Endometrium (tissue), 2 donors: ENCODE results near the gene PIGS.
"Not testable (repeated sequence)": the region's sequence is repeated elsewhere in the genome, so short reads cannot be mapped to it uniquely, and the experiment has no call there.

Source experiments
- FAIRE-seq: peaks from 2 replicates; lab custom pipeline; 2012; peaks lifted over from hg19 to GRCh38; lab: Jason Lieb, UNC
- donor health status: control.
- donor health status: control.

Gene PIGS

DNA sequence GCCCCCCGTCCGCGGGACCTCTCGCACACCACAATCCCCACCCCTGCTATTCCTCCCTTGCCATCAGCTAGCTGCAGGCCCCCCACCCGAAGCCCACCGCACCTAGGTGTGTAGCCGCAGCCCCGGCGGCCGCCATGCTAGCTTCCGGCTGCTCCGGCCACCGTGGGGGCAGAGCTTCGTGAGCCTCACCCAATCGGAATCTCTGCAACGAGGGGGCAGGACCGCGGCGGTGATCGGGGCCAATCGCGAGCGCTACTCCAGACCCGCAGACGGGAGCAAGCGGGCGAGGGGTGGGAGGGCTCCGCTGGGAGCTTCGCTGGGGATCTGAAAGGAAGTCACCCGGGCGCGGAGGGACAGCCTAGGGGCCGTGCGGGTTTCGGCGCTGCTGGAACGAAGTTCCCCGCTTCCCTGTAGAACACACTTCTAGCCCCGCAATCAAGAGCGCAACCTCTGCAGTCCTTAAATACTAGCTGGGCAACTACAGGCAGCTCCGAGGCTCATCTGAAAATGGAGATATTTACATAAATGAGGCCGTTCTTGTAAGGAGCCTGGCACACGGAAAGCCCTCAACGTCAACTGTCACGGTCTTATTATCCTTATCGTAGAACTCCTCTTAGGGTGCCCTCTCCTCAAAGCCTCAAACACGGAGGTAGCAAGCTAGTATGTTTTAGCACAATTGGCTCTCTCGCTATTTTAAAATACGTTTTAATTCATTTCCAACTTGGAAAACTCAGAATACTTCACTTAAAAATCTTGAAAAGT lies at the start of gene PIGS:
Gene PIGS, minus strand, starts transcription at position 164 of the 762 bp plus-strand sequence. Its CDS starts 28 bp downstream, at position 136.
- no peak for FAIRE-seq

DNA sequence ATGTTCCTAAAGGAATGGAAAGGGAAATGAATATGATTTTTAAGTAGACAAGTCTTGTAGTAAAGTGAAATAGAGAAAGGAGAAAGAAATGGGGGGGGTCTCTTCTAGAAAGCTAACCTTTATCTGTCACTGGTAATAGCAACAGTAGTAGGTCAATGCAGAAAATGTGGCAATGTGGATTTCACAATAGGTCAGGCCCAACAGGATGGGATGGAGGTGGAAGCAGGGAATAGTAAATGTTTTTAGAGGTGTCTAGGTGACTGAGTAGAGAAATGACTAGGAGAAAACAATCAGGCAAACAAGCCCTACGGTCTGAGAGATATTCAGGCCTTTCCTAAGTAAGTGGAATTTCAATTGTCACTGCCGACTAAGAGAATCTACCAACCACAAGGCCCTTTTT lies 48.7 kb upstream of the PIGS start:
- FAIRE-seq: no peak

DNA sequence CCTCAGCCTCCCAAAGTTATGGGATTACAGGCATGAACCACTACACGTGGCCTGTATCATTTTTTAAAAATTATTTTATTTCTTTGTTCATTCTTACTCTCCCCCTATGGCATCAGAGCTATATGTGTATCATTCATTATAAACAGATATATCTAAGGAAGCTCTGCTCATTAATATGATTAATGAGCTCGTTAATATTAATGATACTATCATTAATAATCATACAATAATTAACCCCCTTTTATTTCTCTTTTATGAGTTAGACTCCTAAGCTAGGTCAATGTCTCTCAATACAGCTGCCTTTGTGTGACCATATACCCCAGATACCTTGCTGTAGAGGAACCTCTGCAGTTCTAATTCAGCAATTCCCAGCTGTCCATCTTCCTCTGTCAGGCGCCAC lies 47.1 kb upstream of the PIGS start:
- no peak for FAIRE-seq

DNA sequence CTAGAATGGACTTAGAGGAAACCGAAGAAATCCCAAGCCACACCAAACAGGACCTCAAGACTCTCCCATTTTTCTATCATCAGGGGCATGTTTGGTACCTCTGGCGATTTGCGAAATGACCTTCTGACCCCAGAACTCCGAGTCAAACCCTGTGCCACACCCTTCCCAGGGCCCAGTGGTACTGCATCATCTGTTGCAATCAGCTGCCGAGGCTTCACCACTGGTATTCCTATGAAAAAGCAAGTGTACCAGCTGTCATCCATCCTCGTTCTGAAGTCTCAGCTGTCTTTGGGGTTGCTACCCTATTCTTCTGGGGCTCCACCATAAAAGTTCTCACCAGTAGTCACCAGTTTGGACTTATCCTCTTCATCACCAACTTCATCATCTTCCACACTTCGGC lies 45.0 kb upstream of the PIGS start:
- no peak for FAIRE-seq

DNA sequence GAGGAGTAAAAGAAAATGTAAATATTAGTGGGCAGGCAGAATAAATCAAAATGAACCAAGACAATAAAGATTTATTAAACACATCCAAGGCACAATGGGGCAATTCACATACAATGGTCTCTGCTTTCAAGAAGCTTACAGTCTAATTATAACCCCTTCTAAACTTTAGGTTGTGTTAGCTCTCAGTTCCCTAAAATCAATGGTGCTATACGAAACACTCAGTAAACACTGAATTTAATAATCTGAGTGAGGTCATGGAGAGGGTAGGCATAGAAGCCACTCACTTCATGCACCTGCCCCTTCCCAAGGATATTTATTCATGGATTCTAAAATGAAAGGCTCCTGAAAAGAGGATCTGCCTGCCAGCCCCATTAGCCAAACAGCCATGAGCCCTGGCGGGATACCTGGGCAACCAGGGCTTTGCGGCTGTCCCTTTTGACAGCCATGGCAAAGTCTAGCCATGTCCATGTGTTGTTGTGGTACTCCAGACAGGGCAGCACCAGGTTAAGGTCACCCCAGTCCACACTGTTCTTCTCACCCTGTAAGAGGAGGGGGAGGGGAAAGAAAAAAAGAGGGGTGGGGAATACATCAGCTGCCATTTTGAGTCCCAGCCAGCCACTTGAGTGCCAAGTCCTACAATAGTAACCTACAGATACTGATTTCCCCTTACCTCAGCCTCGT lies 44.1 kb upstream of the PIGS start:
- no peak for FAIRE-seq

DNA sequence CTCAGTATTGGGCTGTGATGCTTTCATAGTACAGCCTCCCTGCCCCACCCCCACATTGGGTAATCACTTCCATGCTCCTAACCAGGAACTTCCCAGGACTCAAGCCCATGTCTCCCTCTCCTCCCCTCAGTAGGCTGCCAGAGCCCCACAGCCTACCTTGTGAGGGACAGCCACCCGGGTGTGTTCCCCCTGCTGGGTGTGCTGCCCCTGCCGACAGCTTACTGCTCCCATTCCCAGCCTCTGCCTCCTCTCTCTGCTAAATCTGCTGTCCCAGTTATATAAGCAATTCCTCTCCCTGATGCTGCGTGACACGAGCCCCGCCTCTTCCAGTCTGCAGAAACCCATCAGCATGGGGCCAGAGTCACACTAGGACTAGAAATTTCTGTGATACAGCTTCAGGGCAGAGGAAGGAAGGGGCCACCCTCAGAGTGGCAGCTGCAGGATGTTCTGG lies 42.6 kb upstream of the PIGS start, which contains the start of gene RSKR:
Gene RSKR, minus strand, starts transcription at position 255 of the 451 bp plus-strand sequence. Its CDS starts 24 bp downstream, at position 231.
- no peak for FAIRE-seq

DNA sequence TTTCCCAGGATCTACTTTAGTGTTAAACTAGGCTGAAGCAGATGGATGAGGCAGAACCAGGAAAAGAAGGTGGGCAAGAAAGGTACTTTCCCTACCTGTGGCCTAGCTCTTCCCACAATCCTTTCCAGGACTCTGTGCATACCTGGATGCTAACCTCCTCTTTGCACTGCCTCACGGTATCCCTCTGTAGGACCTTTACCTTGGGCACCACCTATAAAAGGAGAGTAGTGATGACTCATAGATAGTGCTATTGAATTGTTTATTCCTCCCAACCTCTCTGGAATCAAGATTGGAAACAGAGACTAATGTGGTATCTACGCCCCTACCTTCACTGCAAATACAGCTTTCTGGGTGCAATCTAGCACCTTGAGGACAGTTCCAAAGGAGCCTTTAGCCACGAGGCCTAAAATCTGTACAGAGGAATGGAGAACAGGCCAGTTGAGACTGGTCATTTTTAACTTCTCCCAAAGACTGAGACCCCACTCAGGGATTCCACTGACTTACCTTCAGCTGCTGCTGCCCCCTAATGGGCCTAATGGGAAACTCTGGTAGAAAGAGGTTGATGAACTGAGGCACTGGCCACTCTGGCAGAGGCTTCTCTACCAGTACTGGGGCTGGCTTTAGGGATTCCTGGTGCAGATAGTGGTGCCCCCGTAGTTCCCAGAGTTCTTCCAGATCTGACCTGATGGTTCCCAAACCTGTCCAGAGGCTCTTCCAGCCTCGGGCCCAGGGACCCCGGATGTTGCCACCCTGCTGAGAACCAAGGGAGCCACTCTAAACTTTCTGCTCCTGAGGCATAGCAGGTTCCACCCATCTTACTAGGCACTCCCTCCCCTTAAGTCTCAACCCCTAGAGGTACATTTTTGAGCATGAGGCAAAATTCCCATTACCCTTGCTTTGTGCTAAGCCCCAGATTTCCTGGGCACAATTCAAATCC lies 41.9 kb upstream of the PIGS start:
- no peak for FAIRE-seq

DNA sequence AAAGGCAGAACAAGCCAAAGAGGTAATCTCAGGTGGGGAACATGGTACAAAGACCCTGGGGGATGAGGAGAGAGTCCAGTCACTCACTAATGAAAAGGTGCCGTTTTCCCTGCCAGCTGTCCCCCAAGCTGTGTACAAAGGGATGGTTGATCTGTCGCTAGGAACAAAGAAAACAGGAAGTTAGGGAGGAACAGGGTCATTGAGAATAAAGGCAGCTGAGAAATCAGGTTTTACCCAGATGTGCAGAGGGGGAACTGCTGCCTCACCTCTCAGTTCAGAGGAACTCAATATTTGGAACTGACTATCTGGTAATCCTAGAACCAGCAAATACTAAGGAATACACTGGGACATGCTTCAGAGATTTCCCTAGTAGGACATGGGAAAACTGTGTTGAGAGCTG lies 41.2 kb upstream of the PIGS start:
- FAIRE-seq: no peak

DNA sequence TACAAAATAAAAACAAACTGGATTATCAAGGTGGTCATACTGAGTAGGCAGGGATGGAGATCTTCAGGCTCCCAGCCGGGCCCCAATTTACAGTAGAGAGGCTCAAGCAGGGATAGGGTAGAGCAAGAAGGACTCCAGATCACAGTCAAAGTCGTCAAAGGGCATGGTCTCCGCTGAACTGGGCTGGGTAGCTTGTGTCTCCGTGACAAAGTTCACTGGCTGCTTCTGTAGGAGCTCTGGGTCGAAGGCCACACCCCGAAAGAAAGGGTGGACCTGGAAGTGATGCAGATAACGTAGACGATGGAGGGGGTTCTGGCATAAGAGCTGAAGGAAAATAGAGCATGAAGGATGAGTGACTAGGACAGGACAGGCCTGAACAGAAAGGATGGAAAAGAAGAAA lies 39.1 kb upstream of the PIGS start:
- FAIRE-seq: no peak

DNA sequence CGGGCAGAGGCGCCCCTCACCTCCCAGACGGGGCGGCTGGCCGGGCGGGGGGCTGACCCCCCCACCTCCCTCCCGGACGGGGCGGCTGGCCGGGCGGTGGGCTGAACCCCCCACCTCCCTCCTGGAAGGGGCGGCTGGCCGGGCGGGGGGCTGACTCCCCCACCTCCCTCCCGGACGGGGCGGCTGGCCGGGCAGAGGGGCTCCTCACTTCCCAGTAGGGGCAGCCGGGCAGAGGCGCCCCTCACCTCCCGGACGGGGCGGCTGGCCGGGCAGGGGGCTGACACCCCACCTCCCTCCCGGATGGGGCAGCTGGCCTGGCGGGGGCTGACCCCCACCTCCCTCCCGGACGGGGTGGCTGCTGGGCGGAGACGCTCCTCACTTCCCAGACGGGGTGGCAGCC lies 32.7 kb upstream of the PIGS start:
- not testable (repeated sequence) for FAIRE-seq

DNA sequence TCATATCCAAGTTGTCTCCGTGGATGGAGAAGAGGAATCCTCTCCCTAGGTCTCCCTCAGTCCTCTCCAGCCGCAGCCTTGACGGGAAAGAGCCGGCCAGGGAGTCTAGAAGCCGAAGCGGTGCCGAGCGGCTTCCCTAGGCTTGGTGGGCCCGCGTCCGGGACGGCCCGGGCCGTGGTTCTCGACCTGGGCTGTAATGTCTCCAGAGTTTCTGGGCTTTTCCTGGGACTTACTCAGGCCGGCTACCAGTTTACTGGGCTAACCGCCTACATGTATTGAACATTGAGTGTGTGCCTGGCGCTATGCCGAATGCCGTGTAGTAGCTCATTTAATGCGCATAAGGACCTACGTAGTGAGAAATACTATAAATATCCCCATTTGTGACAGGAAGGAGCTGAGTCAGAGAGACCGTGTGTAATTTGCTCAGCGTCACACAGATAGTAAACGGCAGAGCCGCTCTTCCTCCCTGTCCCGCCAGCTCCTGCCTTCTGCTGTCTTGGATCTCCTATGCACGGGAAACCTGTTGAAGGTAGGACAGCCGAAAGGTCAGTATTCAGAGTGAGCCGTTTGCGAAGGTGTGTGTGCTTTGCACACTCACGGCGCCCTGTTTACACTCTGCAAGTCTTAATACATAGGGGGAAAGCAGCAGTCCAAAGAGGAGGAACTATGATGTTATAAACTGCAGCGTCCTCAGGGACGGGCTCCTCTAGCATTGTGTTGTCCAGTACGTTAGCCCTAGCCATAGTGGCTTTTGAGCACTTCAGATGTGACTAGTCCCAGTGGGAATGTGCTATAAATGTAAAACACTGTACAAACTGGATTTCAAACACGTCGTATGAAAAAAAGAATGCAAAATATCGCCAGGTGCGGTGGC lies 28.2 kb upstream of the PIGS start:
- FAIRE-seq: no peak

DNA sequence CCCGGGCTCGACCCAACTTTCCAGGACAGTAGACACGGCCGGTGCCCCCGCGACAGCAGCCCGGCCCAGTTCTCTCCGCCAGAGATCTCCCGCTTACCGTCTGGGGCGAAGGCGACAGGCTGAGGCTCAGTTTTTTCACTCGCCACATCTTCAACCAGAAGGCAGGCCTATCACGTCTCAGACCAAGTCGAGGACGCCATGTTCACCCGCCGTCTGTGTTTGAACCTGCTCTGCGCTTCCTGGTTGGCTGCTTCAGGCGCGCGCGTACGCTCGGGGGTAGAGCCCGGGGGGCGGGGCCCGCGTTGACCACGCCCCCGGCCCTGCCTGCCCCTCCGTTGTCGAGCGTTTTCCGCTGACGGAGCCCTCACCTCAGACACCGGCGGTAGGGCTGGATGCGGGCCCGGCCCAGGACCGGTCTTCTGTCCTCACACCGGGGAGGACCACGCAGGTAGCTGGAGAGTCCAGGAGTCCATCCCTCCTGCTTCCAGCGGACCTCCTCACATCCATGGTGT lies 27.5 kb upstream of the PIGS start, which contains the start of gene SPAG5:
Gene SPAG5, minus strand, starts transcription at position 227 of the 512 bp plus-strand sequence. Its CDS starts 79 bp downstream, at position 148.
- peak; percentile 21 for FAIRE-seq

DNA sequence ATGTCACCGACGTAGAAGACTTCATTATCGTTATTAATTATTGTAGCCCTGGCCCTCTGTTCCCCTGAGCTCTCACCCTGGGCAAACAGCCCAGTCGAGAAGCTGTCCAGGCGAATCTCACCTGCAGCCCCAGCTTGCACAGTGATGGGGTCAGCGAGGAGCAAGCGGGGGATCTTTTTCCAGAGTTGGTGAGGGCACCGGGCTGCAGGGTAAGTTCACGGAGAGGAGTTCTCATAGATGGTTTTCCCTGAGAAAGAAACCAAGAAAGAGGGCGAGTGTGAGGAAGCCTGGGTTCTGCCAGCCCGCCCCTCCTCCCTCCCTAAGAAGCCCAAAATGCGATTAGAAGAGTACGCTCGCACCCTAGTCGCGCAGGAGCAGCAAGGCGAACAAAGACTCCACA lies 27.1 kb upstream of the PIGS start:
- FAIRE-seq: no peak

DNA sequence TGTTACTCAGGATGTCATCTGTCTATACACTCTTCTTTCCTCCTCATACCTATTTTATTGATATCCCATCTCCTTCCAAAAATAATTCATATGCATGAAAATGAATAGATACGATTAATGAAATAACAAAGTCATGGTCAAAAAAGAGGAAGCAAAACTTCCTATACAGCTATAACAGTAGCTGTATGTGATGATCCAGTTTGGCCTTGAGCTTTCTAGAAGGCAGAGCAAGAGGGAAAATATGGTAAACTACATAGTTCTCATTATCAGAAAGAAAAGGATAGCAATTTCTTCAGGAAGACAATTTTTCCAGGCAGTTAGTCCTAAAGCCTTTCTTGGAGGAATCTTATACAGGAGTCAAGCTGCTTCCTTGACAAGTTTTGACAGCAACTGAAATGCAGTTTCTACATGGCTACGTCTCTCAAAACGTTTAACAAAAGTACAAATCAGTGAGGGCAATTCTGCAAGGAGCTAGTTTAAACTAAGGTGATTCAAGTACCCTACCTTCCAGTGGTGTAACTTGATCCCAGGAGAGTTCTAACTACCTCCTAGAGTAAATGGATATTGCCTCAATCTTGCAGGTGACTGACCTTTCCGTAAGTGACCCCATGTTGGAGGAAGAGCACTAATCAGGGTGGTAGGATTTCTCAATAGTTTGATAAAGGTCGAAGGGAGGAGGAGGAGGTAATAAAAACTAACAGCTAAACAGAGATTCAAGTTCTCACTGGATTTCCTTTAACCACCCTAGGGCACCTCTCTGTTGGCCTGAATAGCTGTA lies 26.5 kb upstream of the PIGS start:
- FAIRE-seq: no peak

DNA sequence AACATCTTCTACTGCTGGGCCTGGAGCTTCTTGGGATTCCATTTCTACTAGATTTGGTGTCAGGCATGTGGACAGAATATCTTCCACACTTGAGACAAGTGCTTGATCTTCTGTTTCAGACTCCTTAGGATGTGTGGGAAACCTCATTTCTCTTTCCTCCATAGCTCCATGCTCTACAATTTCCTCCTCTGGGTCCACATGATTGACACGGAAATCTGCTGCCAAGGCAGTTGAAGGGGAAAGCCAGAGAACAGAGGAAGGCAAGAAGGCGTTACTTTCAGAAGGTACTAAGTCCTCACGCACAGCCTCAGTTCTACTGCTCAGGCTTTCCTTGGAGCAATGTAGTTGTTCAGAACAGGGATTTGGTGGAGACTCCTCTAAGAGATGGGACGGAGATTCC lies 20.9 kb upstream of the PIGS start:
- no peak for FAIRE-seq

DNA sequence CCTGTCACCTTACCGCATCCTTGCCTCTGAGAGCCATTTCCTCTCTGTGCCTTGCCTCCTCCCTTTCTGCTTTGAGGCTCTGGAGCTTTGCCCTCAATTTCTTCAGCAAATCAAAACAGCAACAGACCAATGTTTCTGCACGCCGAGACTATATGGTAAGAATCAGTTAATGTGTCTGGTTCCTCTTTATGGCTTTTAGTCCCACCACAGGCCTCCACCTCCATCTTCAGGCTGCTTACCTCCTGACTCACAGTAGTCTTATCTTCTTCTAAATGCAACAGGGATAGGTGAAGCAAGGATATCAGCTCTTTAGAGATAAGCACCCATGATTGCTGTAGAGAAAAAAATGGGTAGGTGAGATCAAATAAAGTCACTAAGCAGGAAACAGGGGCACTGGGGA lies 14.5 kb upstream of the PIGS start:
- no peak for FAIRE-seq

DNA sequence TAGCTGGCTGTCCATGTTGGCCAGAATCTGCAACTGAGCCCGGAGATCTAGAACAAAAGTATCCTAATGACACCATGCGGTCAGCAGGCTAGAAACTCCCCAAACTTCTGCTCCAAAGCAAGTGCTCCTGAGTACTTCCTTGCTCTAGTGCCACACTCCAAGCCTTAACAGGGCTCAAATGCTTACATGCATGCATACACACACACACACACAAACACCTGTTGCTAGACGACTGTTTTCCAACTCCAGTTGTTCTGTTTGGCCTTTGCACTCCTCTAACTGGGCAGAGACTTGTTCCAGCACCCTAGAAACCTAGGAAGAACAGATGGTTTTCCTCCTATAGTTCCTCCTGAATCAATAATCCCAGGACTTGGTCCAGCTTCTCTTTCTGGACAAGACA lies 13.1 kb upstream of the PIGS start:
- no peak for FAIRE-seq

DNA sequence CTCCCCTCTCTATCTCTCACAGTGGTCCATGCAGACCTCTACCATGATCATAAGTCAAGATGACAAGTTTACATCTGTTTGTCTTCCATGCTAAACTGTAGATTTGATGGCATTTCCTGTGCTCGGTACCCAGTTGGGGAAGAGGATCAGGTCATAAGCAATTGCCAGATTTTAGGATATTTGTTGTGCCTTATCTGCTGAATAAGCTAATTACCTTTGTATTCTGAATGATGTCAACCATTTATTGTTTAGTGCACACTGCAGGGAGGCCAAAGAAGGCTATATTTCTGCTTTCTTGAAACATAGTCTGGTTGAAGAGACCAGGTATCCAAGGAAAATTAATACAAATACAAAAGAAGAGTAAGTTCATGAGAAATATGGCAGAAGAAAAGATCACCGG lies 11.2 kb upstream of the PIGS start:
- FAIRE-seq: no peak

DNA sequence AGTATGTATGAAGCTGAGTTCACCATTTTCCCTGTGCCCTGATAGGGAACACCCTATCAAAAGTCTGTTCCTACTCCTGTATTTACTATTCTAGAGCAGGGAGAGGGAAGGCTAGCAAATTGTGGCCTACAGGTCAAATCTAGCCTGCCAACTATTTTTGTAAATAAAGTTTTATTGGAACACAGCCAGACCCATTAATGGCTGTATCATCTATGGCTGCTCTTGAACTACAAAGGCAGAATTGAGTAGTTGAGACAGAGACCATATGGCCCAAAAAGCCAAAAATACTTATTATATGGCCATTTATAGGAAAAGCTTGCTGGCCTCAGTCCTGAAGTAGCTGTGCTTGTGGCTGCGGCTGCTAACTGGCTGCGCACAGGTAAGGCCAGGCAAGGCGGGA lies 9.6 kb upstream of the PIGS start:
- FAIRE-seq: no peak

DNA sequence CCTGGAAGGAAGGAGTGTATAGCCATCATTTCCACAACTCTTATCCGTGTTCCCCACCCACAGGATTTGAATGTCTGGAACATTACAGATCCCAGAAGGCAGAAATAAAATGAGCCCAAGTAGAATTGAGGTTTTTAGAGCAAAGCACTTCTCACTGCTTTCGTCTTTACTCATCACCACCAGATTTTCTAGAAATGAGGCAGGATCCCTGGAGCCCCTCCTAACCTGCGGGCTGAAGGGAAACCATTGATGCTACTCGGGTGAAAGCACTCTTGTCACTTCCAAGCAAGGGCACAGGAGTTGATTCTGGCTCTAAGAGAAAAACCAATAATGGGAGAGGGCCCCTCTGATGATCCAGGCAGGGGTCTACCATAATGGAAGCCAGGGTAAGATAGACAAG lies 8.2 kb upstream of the PIGS start:
- FAIRE-seq: no peak
